CD14-positive monocyte (primary cell): ENCODE data around the gene PHF13. TPM values are rescaled to one million over a fixed set of nuclear protein-coding genes. Genes with fewer than 3 reads are reported as not detected.

Source experiments
- DNase-seq, 3 donors: peaks; one replicate each; pipeline ENCODE4 v3.0.0-alpha.2; 2011 to 2022
- H2AFZ ChIP-seq: 2 replicates; pipeline ENCODE4 v1.6.0; 2012; ENCODE audit warnings: mild to moderate bottlenecking, low read depth, low read length, inconsistent platforms; ENCODE audit not compliant: insufficient read depth, poor library complexity, severe bottlenecking
- H3K27ac ChIP-seq, 2 donors: 1 replicate in 1 of 2; 2 replicates in 1 of 2; pipeline ENCODE4 v1.5.1; 2012 to 2013; ENCODE audit warnings: low read length in 2 of 2, control low read depth in 1 of 2, inconsistent platforms in 1 of 2, low read depth in 1 of 2, mild to moderate bottlenecking in 1 of 2
- H3K27me3 ChIP-seq, 2 donors: one replicate each; pipeline versions ENCODE4 v1.6.0 to v1.6.1; 2011 to 2013; ENCODE audit warnings: low read length in 2 of 2; ENCODE audit not compliant: control insufficient read depth in 2 of 2, insufficient read depth in 2 of 2
- H3K36me3 ChIP-seq, 2 donors: replicated peaks in 1 of 2; 1 replicate in 1 of 2; 2 replicates in 1 of 2; pipeline versions ENCODE4 v1.5.1 to v1.6.1; 2012 to 2013; ENCODE audit warnings: low read length in 2 of 2, control low read depth in 1 of 2, inconsistent platforms in 1 of 2, mild to moderate bottlenecking in 1 of 2; ENCODE audit not compliant: insufficient read depth in 2 of 2, control insufficient read depth in 1 of 2
- H3K4me1 ChIP-seq, 2 donors: 1 replicate in 1 of 2; 2 replicates in 1 of 2; pipeline versions ENCODE4 v1.5.1 to v1.6.1; 2012 to 2013; ENCODE audit warnings: low read length in 2 of 2, control low read depth in 1 of 2, inconsistent platforms in 1 of 2, mild to moderate bottlenecking in 1 of 2, moderate library complexity in 1 of 2; ENCODE audit not compliant: insufficient read depth in 2 of 2, control insufficient read depth in 1 of 2
- H3K4me2 ChIP-seq: replicated peaks from 2 replicates; pipeline ENCODE3; 2012; ENCODE audit warnings: low read length, moderate library complexity, mild to moderate bottlenecking; ENCODE audit not compliant: poor library complexity, severe bottlenecking; ENCODE audit errors: extremely low read depth
- H3K4me3 ChIP-seq, 3 experiments: fragments of 200-600 bp in 1 of 3; sonication (generic) in 1 of 3; replicated peaks in 1 of 3; 1 replicate in 2 of 3; 2 replicates in 1 of 3; pipeline ENCODE4 v1.5.1; 2011 to 2013; ENCODE audit warnings: low read length in 3 of 3, mild to moderate bottlenecking in 3 of 3, control low read depth in 2 of 3, low read depth in 2 of 3, inconsistent platforms in 1 of 3, moderate library complexity in 1 of 3
- H3K79me2 ChIP-seq: 2 replicates; pipeline ENCODE4 v1.6.0; 2012; ENCODE audit warnings: mild to moderate bottlenecking, control low read depth, inconsistent platforms, low read length, moderate library complexity; ENCODE audit not compliant: insufficient read depth
- H3K9ac ChIP-seq: 2 replicates; pipeline ENCODE4 v1.6.0; 2017; ENCODE audit warnings: low read length, mild to moderate bottlenecking; ENCODE audit not compliant: insufficient read depth, poor library complexity, severe bottlenecking
- H3K9me3 ChIP-seq, 2 donors: replicated peaks in 1 of 2; 1 replicate in 1 of 2; 2 replicates in 1 of 2; pipeline versions ENCODE4 v1.5.1 to v1.6.1; 2012 to 2013; ENCODE audit warnings: low read length in 2 of 2, control low read depth in 1 of 2; ENCODE audit not compliant: control insufficient read depth in 1 of 2, insufficient read depth in 1 of 2
- H4K20me1 ChIP-seq: 2 replicates; pipeline ENCODE4 v1.6.0; 2012; ENCODE audit warnings: mild to moderate bottlenecking, low read length, control low read depth, moderate library complexity; ENCODE audit not compliant: insufficient read depth
- H3K27ac Mint-ChIP-seq, 7 donors: one replicate each; pipeline ENCODE4 v1.8.0; 2020; ENCODE audit warnings: mild to moderate bottlenecking in 7 of 7, mixed read lengths in 7 of 7, moderate library complexity in 6 of 7, inconsistent platforms in 2 of 7
- H3K27me3 Mint-ChIP-seq, 3 donors: one replicate each; pipeline ENCODE4 v1.8.0; 2021 to 2022; ENCODE audit warnings: low read depth in 3 of 3, mild to moderate bottlenecking in 3 of 3, mixed read lengths in 3 of 3, moderate library complexity in 3 of 3, inconsistent platforms in 1 of 3
- H3K36me3 Mint-ChIP-seq, 2 donors: one replicate each; pipeline ENCODE4 v1.8.0; 2020; ENCODE audit warnings: mixed read lengths in 2 of 2, inconsistent platforms in 1 of 2, mild to moderate bottlenecking in 1 of 2
- H3K4me1 Mint-ChIP-seq: one replicate; pipeline ENCODE4 v1.8.0; 2020; ENCODE audit warnings: mild to moderate bottlenecking, mixed read lengths
- H3K4me3 Mint-ChIP-seq, 2 donors: one replicate each; pipeline ENCODE4 v1.8.0; 2020; ENCODE audit warnings: mild to moderate bottlenecking in 2 of 2, mixed read lengths in 2 of 2, moderate library complexity in 1 of 2
- H3K9me3 Mint-ChIP-seq, 7 donors: one replicate each; pipeline ENCODE4 v1.8.0; 2020 to 2022; ENCODE audit warnings: mixed read lengths in 7 of 7, mild to moderate bottlenecking in 6 of 7, moderate library complexity in 6 of 7, inconsistent platforms in 2 of 7
- CTCF ChIP-seq: fragments of 200-600 bp; IDR thresholded peaks from one replicate; pipeline ENCODE4 v1.8.0; 2022; ENCODE audit warnings: antibody characterized with exemption, mild to moderate bottlenecking
- WGBS: methylation state at CpG from one replicate; pipeline ENCODE4 v1.1.5; 2013; ENCODE audit warnings: missing lambda C conversion rate; ENCODE audit not compliant: insufficient coverage; 5-methylcytosine and 5-hydroxymethylcytosine counted together
- intact Hi-C, 2 donors: fragments of 100-400 bp; cut with micrococcal nuclease; formaldehyde crosslinking; loops; one replicate each; pipeline versions ENCODE4 v1.15.0 to v1.15.1; 2023
- polyA plus RNA-seq, 3 donors: library from polyadenylated mRNA; depleted of rRNA in 1 of 3; unstranded in 2 of 3; stranded (reverse) in 1 of 3; fragments of 300-500 nt in 2 of 3; fragments of >200 nt in 1 of 3; fragmentation: Illumina TruSeq in 2 of 3; gene quantifications; 1 replicate in 2 of 3; 2 replicates in 1 of 3; pipeline ENCODE4 v1.2.3, GENCODE V29; 2012 to 2021

PHF13 gene
- polyA plus RNA-seq, 3 donors, result 1.0 to 7.3 (median 1.7) TPM

GRCh38 chr1:6593810-6594209 is 19.7 kb upstream of the PHF13 start:
- Histone ChIP-seq H3K4me3 (no peak overlapping the region), H2AFZ (no peak overlapping the region), H4K20me1 (peaks cover 100% of the 10 kb centered on the region), H3K79me2 (peaks cover 40% of the 10 kb centered on the region), H3K9ac (no peak overlapping the region), H3K4me2 (no peak overlapping the region), H3K36me3 (peaks cover 79 to 88% of the 10 kb centered on the region in 2 donors), H3K9me3 (no peaks in the 10 kb centered on the region), H3K27me3 (no peaks in the 10 kb centered on the region), H3K27ac (no peak overlapping the region), H3K4me1 (peaks cover 28 to 46% of the 10 kb centered on the region in 2 donors)
- intact Hi-C loops, result no loop called here
- peaks cover 41% of the 10 kb centered on the region for H3K4me1 Mint-ChIP-seq
- WGBS, result 97% methylated on average over 7 of the region's 15 CpGs
- H3K4me3 Mint-ChIP-seq, result no peak overlapping the region
- no peaks in the 10 kb centered on the region for H3K27me3 Mint-ChIP-seq
- peaks cover 67 to 90% of the 10 kb centered on the region in 2 donors for H3K36me3 Mint-ChIP-seq
- TF ChIP-seq CTCF, result no peak
- H3K9me3 Mint-ChIP-seq, result peaks cover 0 to 2% (median 0%) of the 10 kb centered on the region in 7 donors
- no peak overlapping the region for H3K27ac Mint-ChIP-seq
- DNase-seq, result no peak

- 86% methylated on average over 11 of the region's 11 CpGs for WGBS
- H3K4me2 ChIP-seq, result no peak overlapping the region
- Mint-ChIP-seq H3K4me1 (peaks cover 44% of the 10 kb centered on the region), H3K4me3 (no peak overlapping the region), H3K27ac (peak overlapping the region in 1 of 7 donors; percentile 10), H3K9me3 (peaks cover 0 to 2% (median 0%) of the 10 kb centered on the region in 7 donors), H3K27me3 (no peaks in the 10 kb centered on the region), H3K36me3 (peaks cover 57 to 85% of the 10 kb centered on the region in 2 donors)
- no peaks in the 10 kb centered on the region for H3K27me3 ChIP-seq
- intact Hi-C loops, result no loop called here
- peaks cover 99% of the 10 kb centered on the region for H4K20me1 ChIP-seq
- H3K9ac ChIP-seq, result no peak overlapping the region
- peaks cover 52% of the 10 kb centered on the region for H3K79me2 ChIP-seq
- H3K36me3 ChIP-seq, result peaks cover 66 to 74% of the 10 kb centered on the region in 2 donors
- TF ChIP-seq CTCF, result no peak
- H3K4me1 ChIP-seq, result peaks cover 35 to 50% of the 10 kb centered on the region in 2 donors
- no peak overlapping the region for H3K27ac ChIP-seq
- peak in 1 of 3 donors; percentile 15 for DNase-seq
- no peak overlapping the region for H3K4me3 ChIP-seq
- no peak overlapping the region for H2AFZ ChIP-seq
- no peaks in the 10 kb centered on the region for H3K9me3 ChIP-seq
These were observed 18.4 kb upstream of the PHF13 start for GRCh38 chr1:6594977-6595740.
